T-helper 2 cell (primary cell): ENCODE data around the gene CENPP.
A peak's percentile ranks its signal among the peaks of the same experiment; 100 is the strongest.

ENCODE experiments used
- DNase-seq, 5 experiments: peaks; one replicate each; pipeline versions ENCODE4 v3.0.0 to v3.0.0-alpha.2; 2012 to 2022

CENPP gene

DNA sequence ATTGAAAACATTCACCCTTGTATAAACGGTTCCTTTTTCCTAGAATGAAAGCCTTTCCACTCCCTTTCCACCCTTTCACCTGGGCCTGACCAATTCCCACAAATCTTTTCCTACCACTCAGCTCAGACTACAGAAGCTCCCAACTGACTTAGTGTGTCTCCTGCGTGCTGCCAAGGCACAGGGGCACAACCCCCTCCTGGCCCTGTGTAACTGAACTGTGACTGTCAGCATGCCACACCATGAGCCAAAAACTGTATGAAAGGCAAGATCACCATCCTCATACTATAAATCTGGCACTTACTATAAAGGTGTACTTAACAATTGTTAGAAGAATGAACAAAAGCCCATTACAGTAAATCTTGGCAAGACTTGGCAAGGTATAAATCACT lies 12.1 kb upstream of the CENPP start:
- DNase-seq = no peak

DNA sequence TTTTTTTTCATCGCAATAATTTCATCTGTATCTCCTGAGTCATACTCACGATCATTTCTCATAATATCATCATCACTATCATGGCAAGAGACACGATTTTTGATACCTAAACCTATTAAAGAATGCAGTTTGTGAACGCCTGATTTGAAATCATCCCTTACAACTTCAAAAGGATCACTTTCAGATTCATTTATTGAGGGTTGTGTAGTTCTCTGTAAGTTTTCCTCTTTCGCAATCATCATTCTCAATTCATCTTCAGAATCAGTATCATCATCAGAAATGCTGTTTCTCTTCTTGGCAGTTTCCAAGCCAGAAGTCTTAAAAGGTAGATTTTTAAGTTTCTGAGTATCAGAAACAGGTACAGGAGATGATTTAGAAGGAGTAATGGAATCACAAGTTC lies 10.3 kb upstream of the CENPP start:
- no peak for DNase-seq

- DNase-seq = peak in 1 of 5 experiments; percentile 16
Measured at GRCh38 chr9:92324431-92324830, 1.3 kb upstream of the CENPP start.

- no peak for DNase-seq
Measured at GRCh38 chr9:92324889-92325268, 874 bp upstream of the CENPP start.

DNA sequence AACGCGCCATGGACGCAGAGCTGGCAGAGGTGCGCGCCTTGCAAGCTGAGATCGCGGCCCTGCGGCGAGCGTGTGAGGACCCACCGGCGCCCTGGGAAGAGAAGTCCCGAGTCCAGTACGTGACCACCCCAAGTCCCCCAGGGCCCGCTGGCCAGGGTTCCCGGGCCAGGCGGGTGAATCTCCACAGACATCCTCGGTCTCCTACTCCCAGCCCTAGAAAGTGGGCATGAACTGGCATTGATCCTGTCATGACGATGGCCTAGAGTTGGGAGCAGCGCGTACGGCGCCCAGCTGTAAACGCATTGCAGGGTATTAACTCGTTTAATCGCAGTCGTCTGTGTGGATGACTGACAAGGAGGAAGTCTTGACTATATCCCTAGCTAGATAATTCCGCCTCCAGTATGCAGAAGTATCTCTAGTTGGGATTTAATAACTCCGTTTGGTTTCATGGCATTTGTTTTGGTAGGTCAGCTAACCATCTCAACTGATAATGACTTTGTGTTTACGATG lies 293 bp downstream of the CENPP start:
- peak in 1 of 5 experiments; percentile 26 for DNase-seq

GRCh38 chr9:92327283-92327850 lies 1.6 kb downstream of the CENPP start:
- DNase-seq = no peak

DNA sequence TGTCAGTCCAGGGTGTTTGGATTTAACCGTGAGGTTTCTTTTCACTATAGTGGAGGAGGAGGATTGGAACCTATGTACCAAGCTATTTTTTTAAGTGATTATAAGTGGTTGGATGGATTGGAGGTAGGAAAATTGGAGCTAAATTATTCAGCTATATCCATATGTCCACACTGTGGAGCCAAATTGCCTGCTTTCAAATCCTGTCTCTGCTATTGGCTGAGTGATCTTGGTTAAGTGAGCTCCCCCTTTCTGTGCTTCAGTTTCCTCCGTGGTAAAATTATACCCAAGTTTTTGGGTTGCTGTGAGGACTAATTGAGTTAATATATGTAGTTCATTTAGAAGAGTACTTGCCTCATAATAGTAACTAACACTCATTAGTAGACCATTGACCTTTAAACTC lies 2.5 kb downstream of the CENPP start:
- DNase-seq = peak in 1 of 5 experiments; percentile 34

DNA sequence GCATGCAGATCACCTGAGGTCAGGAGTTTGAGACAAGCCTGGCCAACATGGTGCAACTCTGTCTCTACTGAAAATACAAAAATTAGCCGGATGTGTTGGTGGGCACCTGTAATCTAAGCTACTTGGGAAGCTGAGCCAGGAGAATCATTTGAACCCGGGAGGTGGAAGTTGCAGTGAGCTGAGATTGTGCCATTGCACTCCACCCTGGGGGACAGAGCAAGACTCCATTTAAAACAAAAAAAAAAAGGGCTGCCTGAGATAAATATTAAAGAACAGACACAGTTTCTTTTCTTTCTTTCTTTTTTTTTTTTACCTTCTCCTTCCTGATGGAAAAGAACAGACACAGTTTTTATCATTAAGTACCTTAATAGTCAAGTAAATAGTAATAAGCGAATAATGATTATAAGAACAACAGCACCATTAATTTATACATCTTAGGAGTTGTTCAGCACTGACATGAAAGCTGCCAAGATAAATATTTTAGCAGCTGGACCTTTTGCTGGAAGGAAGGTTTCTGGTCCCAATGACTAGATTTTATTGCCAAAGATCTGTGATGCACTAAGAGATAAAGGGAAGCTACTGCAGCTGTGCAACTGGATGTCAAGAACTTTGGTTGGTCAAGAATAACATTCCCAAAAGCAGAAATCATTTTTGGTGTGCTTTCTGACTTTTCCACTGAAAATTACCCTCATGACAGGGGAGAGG lies 7.0 kb downstream of the CENPP start:
- no peak for DNase-seq

- no peak for DNase-seq
Measured at GRCh38 chr9:92333282-92333634, 7.5 kb downstream of the CENPP start.

DNA sequence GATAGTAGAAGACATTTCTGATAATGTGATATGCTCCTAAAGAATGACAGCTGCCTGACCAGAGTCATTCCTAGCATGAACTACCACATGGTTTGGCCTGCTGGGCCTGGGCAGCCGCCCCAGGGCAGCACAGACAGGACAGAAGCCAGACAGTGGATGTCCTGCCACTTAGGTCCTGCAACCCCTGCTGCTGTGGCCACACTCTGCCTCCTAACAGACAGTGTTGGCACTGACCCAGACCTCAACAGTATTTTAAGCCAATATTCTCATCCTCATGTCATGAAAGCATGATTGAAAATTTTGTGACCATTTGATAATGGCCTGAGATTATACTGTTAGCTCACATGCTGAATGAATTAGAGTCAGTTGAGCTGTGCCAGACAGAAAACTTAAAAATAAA lies 15.8 kb downstream of the CENPP start:
- no peak for DNase-seq

DNA sequence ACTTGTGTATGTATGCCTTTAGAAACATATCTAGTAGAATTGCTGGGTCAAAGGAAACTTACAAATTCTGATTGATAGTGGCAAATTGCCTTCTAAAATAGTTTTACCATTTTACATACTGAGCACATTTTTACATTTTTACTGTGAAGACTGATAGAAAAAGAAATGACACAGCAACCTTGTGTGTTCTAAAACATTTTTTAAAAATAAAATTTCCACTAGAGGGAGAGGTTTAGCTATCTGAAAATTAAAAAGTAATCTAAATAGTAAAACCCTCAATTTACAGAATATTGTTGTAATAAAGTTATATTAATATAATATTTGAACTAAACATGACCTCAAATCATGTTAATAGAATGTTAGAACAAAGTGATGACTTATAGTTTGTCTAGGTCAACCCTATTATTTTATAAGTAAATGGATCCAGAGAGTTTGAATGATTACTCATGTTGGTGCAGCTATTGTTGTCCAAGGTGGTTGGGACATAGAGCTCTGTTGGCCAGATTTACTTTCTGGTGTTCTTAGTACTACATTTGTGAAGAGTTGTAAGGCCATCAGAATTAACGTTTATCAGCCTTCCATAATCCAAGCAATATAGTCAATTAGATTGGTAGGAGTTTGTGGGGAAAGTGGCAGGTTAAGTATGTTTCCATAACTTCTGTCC lies 17.2 kb downstream of the CENPP start:
- DNase-seq = no peak

- no peak for DNase-seq
Measured at GRCh38 chr9:92345582-92345981, 19.8 kb downstream of the CENPP start.

DNA sequence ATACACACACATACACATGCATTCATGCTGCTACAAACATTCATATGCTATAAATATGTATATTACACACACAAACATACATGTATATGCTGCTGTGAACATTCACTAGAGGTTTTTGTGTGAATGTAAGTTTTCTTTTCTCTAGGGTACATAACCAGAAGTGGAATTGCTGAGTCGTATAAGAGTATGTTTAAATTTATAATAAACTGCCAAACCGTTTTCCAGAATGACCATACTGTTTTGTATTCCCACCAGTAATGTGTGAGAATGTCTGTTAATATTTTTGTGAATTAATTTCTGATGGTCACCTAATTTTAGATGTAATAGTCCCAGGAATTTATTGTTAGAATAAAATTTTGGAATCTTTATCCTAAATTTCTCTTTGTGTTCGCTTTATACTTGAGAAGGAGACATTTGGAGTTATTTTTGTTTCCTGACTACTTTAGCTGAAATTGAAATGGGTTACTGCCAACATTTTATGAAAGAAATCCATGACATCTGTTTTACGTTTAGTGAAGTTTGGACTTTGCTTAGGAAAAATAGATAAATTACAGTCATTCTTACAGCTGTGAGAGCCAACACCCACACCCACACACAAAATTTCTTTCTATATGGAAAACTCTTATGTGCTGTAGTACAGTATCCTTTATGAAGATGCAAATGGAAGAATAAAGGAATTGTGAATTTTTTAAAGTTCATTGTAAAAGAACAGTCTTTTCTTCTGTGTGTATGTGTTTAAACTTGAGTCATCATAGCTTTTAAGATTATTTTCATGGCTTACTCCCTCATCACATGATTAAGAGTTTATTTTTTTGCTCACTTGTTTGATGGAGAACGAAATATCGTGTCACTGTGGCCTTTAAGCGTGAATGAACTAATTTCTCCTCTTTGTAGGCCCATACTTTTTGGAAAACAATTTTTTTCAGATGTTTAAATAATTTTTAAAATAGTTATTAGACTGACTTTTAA lies 24.3 kb downstream of the CENPP start:
- DNase-seq = no peak

- DNase-seq = no peak
Measured at GRCh38 chr9:92350740-92351133, 25.0 kb downstream of the CENPP start.

- DNase-seq = no peak
Measured at GRCh38 chr9:92353051-92353450, 27.3 kb downstream of the CENPP start.

- no peak for DNase-seq
Measured at GRCh38 chr9:92359394-92359995, 33.7 kb downstream of the CENPP start.

DNA sequence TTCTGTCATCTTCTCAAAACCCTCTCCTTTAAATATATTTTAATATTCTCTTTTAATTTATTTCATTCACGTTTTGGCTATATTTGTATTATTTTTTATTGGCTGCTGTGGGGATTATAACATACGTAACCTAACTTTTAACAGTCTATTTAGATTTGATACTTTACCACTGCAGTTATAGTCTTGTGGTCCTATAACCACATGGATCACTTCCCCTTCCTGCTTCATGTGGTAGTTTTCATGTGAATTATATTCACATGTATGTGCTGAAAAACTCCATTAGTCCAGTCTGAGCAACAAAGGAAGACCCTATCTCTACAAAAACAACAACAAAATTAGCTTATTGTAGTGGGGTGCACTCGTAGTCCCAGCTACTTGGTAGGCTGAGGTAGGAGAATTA lies 34.3 kb downstream of the CENPP start:
- no peak for DNase-seq

GRCh38 chr9:92369075-92369474 lies 43.3 kb downstream of the CENPP start:
- DNase-seq = no peak

- no peak for DNase-seq
Measured at GRCh38 chr9:92373167-92373566, 47.4 kb downstream of the CENPP start.

DNA sequence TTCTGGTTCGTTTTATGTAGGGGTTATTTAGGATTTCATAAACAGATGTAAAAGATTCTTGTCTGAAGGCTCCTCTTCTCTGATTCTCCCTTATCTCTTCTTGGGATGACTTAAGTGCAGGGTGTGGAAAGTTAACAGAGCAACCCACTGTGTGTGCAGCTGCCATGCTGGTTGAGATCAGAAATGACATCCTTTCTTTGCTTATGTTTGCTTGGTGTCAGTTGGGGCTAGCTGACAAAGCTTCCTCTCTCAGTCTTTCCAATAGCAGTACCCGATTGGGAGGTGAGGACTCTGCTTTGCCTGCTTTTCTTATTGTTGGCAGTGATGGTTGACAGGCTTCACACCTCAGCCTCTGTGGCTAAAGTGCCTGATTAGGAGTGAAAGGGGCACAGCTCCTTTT lies 52.1 kb downstream of the CENPP start:
- no peak for DNase-seq

DNA sequence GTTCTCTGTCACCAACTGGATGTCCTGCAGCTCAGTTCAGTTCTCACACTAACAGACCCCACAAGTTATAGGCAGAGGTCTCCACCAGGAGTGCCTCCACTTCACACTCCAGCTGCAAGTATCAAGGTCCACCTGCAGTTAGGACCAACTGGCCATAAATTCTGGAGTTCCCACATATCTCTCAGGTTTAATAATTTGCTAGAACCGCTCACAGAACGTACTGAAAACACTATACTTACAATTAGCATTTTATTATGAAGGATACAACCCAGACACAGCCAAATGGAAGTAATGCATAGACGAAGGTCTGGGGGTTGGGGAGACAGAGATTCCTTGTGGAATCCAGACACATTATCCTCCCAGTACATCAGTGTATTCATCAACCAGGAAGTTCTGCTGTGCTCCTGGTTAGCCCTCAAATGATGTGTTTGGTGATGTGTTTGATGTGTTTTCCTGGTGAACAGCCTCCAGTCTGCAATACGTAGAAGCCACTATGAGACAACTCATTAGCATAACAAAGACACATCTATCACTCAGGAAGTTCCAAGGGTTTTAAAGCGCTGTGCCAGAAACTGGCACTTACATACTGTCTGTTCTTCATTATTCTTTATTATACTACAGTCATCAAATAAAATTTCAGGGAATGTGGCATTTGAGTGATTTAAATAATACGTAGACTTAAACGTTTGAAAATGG lies 53.3 kb downstream of the CENPP start:
- DNase-seq = no peak

DNA sequence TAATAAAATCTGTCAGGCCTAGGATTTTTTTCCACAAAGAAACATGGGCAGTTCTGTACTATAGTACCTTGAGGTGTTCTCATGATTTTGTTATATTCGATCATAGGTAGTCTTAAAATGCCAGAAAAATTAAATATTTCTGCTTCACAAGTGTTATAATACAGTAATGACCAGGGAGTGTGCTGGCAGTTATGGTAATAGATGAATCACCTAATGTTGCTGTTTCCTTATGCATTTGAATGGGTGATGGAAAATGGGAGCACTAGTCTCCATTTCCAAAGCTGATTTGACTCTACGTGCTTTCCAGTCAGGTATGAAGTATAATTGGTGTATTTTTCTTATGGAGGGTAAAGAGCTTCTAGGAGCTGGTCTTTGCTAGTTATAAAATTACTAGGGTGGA lies 54.9 kb downstream of the CENPP start:
- DNase-seq = no peak
